ENCODE data around the gene KIAA0753. TPM values are rescaled to one million over a fixed set of nuclear protein-coding genes. Genes with fewer than 3 reads are reported as not detected.

The KIAA0753 gene
- total RNA-seq, 4 donors from 2014 or later = 3.0 to 6.3 (median 3.6) TPM

- ATAC-seq = no peak
- Histone ChIP-seq H3K4me3 (no peak overlapping the region), H3K36me3 (no peaks in the 10 kb centered on the region), H3K9me3 (no peaks in the 10 kb centered on the region), H3K27me3 (peaks cover 0 to 4% (median 2%) of the 10 kb centered on the region in 3 donors), H3K4me1 (no peaks in the 10 kb centered on the region), H3K27ac (no peak overlapping the region)
- TF ChIP-seq POLR2A (IDR thresholded peaks at IDR 0.05) = no peak
- in situ Hi-C loops (cut with MboI; ENCODE audit: low sequenced_read_pairs in 4 of 4) (loop anchor here in 2 of 4 donors (25.0 kb wide), 2 partner anchors 106 to 156 kb away; partner anchors contain the start of genes FBXO39 (in 1 of the 2) and TEKT1 (in 1 of the 2)), intact Hi-C loops (cut with DNase I; ENCODE audit: low total_unique reads) (no loop called here)
- DNase-seq = no peak
These were observed 41.2 kb upstream of the KIAA0753 start for GRCh38 chr17:6681671-6682070.

- DNase-seq (no peak), ATAC-seq (no peak)
- no peaks in the 10 kb centered on the region for H3K4me1 ChIP-seq
- no peaks in the 10 kb centered on the region for H3K9me3 ChIP-seq
- intact Hi-C loops (cut with DNase I; ENCODE audit: low total_unique reads) (no loop called here), in situ Hi-C loops (cut with MboI; ENCODE audit: low sequenced_read_pairs in 4 of 4) (loop anchor here in 2 of 4 donors (25.0 kb wide), 2 partner anchors 106 to 156 kb away; partner anchors contain the start of genes FBXO39 (in 1 of the 2) and TEKT1 (in 1 of the 2))
- TF ChIP-seq CTCF (IDR thresholded peaks at IDR 0.05 in 4 of 5, conservative IDR thresholded peaks at IDR 0.05 in 1 of 5) (no peak), POLR2A (IDR thresholded peaks at IDR 0.05) (no peak)
- H3K4me3 ChIP-seq = no peak overlapping the region
- peaks cover 0 to 4% (median 2%) of the 10 kb centered on the region in 3 donors for H3K27me3 ChIP-seq
- H3K27ac ChIP-seq = no peak overlapping the region
- no peaks in the 10 kb centered on the region for H3K36me3 ChIP-seq
These were observed 40.7 kb upstream of the KIAA0753 start for GRCh38 chr17:6681176-6681575.

- in situ Hi-C loops (cut with MboI; ENCODE audit: low sequenced_read_pairs in 4 of 4) (loop anchor here in 2 of 4 donors (25.0 kb wide), 2 partner anchors 108 to 158 kb away; partner anchors contain the start of genes FBXO39 (in 1 of the 2) and TEKT1 (in 1 of the 2)), intact Hi-C loops (cut with DNase I; ENCODE audit: low total_unique reads) (no loop called here)
- Histone ChIP-seq H3K9me3 (no peaks in the 10 kb centered on the region), H3K36me3 (no peaks in the 10 kb centered on the region), H3K27me3 (peaks cover 0 to 4% (median 0%) of the 10 kb centered on the region in 3 donors), H3K27ac (no peak overlapping the region), H3K4me3 (no peak overlapping the region), H3K4me1 (no peaks in the 10 kb centered on the region)
- TF ChIP-seq CTCF (IDR thresholded peaks at IDR 0.05 in 4 of 5, conservative IDR thresholded peaks at IDR 0.05 in 1 of 5) = no peak
- TF ChIP-seq POLR2A (IDR thresholded peaks at IDR 0.05) = no peak
- ATAC-seq (no peak), DNase-seq (no peak)
These were observed 38.7 kb upstream of the KIAA0753 start for GRCh38 chr17:6679241-6679640.

GRCh38 chr17:6677946-6678345 is 37.4 kb upstream of the KIAA0753 start:
- Histone ChIP-seq H3K36me3 (no peaks in the 10 kb centered on the region), H3K27me3 (peaks cover 0 to 4% (median 0%) of the 10 kb centered on the region in 3 donors), H3K27ac (no peak overlapping the region), H3K9me3 (no peaks in the 10 kb centered on the region), H3K4me1 (no peaks in the 10 kb centered on the region), H3K4me3 (no peak overlapping the region)
- in situ Hi-C loops (cut with MboI; ENCODE audit: low sequenced_read_pairs in 4 of 4) (loop anchor here in 2 of 4 donors (25.0 kb wide), 2 partner anchors 109 to 159 kb away; partner anchors contain the start of genes FBXO39 (in 1 of the 2) and TEKT1 (in 1 of the 2)), intact Hi-C loops (cut with DNase I; ENCODE audit: low total_unique reads) (no loop called here)
- TF ChIP-seq CTCF (IDR thresholded peaks at IDR 0.05 in 4 of 5, conservative IDR thresholded peaks at IDR 0.05 in 1 of 5) (no peak), POLR2A (IDR thresholded peaks at IDR 0.05) (no peak)
- ATAC-seq (no peak), DNase-seq (no peak)

- H3K27me3 ChIP-seq = peaks cover 0 to 4% (median 0%) of the 10 kb centered on the region in 3 donors
- H3K27ac ChIP-seq = no peak overlapping the region
- no peak for ATAC-seq
- no peak for DNase-seq
- H3K9me3 ChIP-seq = no peaks in the 10 kb centered on the region
- H3K4me3 ChIP-seq = no peak overlapping the region
- in situ Hi-C loops (cut with MboI; ENCODE audit: low sequenced_read_pairs in 4 of 4) (loop anchor here in 2 of 4 donors (25.0 kb wide), 2 partner anchors 110 to 160 kb away; partner anchors contain the start of genes FBXO39 (in 1 of the 2) and TEKT1 (in 1 of the 2)), intact Hi-C loops (cut with DNase I; ENCODE audit: low total_unique reads) (no loop called here)
- H3K36me3 ChIP-seq = no peaks in the 10 kb centered on the region
- TF ChIP-seq CTCF (IDR thresholded peaks at IDR 0.05 in 4 of 5, conservative IDR thresholded peaks at IDR 0.05 in 1 of 5) (no peak), POLR2A (IDR thresholded peaks at IDR 0.05) (no peak)
- no peaks in the 10 kb centered on the region for H3K4me1 ChIP-seq
These were observed 36.8 kb upstream of the KIAA0753 start for GRCh38 chr17:6677158-6677831.
